Transverse colon (tissue), 3 donors: ENCODE measurements around the gene ZNF606.

Experiments used
- POLR2A ChIP-seq: fragments of 450-650 bp; IDR thresholded peaks from one replicate; pipeline ENCODE4 v1.6.1; 2016; ENCODE audit warnings: antibody characterized with exemption, mild to moderate bottlenecking, moderate library complexity
- TF ChIP-seq, protein P1 (sequence below), 5 experiments: fragments of 200-600 bp in 3 of 5; fragments of 450-650 bp in 2 of 5; sonication (generic) in 3 of 5; IDR thresholded peaks; 1 replicate in 2 of 5; 2 replicates in 3 of 5; pipeline ENCODE4 v1.5.1; 2016 to 2017; ENCODE audit warnings: antibody characterized with exemption in 5 of 5, inconsistent platforms in 3 of 5, mild to moderate bottlenecking in 2 of 5, moderate library complexity in 1 of 5

DNA sequence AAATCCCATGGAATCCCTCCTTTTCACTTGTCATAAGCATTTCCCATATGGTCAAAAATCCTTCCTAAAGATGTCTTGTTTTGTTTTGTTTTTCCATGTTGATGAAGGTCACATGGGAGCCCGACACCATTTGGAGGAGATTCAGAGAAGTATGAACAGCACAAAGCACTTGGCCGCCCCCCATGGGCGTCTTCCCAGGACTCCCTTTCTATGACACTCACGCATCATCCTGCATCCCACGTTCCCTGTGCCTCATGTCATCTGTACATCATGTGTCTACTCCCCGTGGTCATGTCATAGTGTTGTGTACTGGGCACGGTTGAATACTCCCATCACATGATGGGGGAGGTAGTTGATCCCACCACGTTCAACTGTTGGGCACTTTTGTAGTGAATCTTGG is 33.2 kb upstream of the ZNF606 start:
- no peak for TF ChIP-seq POLR2A
- TF ChIP-seq, protein P1, sequence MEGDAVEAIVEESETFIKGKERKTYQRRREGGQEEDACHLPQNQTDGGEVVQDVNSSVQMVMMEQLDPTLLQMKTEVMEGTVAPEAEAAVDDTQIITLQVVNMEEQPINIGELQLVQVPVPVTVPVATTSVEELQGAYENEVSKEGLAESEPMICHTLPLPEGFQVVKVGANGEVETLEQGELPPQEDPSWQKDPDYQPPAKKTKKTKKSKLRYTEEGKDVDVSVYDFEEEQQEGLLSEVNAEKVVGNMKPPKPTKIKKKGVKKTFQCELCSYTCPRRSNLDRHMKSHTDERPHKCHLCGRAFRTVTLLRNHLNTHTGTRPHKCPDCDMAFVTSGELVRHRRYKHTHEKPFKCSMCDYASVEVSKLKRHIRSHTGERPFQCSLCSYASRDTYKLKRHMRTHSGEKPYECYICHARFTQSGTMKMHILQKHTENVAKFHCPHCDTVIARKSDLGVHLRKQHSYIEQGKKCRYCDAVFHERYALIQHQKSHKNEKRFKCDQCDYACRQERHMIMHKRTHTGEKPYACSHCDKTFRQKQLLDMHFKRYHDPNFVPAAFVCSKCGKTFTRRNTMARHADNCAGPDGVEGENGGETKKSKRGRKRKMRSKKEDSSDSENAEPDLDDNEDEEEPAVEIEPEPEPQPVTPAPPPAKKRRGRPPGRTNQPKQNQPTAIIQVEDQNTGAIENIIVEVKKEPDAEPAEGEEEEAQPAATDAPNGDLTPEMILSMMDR (IDR thresholded peaks at IDR 0.05), result no peak
